ENCODE results near the gene RHOU. TPM values are rescaled to one million over a fixed set of nuclear protein-coding genes. Genes with fewer than 3 reads are reported as not detected.

RHOU gene
- total RNA-seq, 4 donors from 2014 or later: 13.1 to 41.2 (median 26.6) TPM

DNA sequence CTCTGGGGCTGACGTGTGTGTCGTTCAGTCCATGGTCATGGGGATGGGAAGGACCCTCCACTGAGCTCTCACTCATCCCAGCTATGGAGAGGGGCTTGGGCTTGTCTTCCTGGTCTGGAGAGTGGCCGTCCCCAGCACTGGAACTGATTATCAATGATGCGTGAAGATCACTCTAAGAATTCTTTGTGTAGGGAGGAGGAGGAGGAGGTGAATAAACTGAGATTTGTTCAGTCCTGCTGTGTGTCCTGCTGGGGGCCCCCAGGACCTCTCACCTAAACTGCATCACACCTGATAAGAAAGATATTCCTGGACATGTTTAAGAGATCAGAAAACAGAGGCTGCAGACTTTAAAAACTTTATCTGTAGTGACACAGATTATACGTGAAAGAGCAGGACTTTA is 21.2 kb downstream of the RHOU start:
- TF ChIP-seq POLR2A (IDR thresholded peaks at IDR 0.05): no peak
- no peak for TF ChIP-seq CTCF (IDR thresholded peaks at IDR 0.05)

GRCh38 chr1:228758447-228758846 is 23.2 kb downstream of the RHOU start:
- intact Hi-C loops (cut with DNase I; ENCODE audit: low total_unique reads): no loop called here
- TF ChIP-seq CTCF (IDR thresholded peaks at IDR 0.05) (no peak), POLR2A (IDR thresholded peaks at IDR 0.05) (no peak)

More for the DNA sequence above, 21.2 kb downstream of the RHOU start:
- no peak for DNase-seq
- Histone ChIP-seq H3K36me3 (no peaks in the 10 kb centered on the region), H3K4me1 (peaks cover 0 to 3% of the 10 kb centered on the region in 2 donors), H3K27me3 (no peaks in the 10 kb centered on the region), H3K4me3 (no peak overlapping the region), H3K9me3 (no peaks in the 10 kb centered on the region), H3K27ac (no peak overlapping the region)
- intact Hi-C loops (cut with DNase I; ENCODE audit: low total_unique reads): no loop called here

DNA sequence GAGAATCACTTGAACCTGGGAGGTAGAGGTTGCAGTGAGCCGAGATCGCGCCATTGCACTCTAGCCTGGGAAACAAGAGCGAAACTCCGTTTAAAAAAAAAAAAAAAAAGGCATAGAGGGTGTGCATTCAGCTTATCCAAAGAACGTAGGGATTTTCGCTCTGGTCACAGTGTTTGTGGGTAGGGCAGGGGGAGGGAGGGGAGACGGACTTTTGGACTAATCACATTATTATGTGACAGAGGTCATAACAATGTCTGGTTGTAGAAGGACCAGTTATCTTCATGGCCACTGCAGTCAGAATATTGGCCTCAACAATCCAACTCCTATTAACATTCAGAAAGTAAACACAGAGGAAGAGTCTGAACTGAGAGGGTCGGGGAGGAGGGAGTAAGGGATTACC is 25.7 kb downstream of the RHOU start:
- Histone ChIP-seq H3K4me1 (no peaks in the 10 kb centered on the region), H3K9me3 (no peaks in the 10 kb centered on the region), H3K36me3 (no peaks in the 10 kb centered on the region), H3K4me3 (no peak overlapping the region), H3K27me3 (no peaks in the 10 kb centered on the region), H3K27ac (no peak overlapping the region)
- no peak for TF ChIP-seq CTCF (IDR thresholded peaks at IDR 0.05)
- no peak for TF ChIP-seq POLR2A (IDR thresholded peaks at IDR 0.05)
- intact Hi-C loops (cut with DNase I; ENCODE audit: low total_unique reads): no loop called here
- DNase-seq: no peak

More at GRCh38 chr1:228758447-228758846, 23.2 kb downstream of the RHOU start:
- H3K9me3 ChIP-seq: no peaks in the 10 kb centered on the region
- no peak for DNase-seq
- peaks cover 0 to 3% of the 10 kb centered on the region in 2 donors for H3K4me1 ChIP-seq
- H3K27me3 ChIP-seq: no peaks in the 10 kb centered on the region
- H3K4me3 ChIP-seq: no peak overlapping the region
- H3K27ac ChIP-seq: no peak overlapping the region
- H3K36me3 ChIP-seq: no peaks in the 10 kb centered on the region

DNA sequence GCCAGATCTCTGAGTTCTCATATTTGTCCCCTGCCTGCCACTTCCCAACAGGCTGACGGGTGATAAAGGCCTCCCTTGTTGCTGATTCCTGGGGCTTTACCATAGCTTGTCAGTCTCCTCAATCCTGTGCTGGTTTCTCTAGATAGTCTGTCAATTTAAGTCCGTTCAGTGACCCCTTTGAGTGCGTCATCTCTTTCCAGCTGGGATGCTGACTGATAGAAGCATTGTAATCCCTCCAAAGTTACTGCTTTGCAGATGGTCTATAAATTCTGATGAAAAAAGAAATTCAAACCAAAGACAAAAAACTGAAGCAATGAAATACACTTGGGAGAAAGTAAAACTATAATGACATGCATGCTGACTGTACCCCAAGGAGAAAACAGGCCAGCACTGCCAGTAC is 28.3 kb downstream of the RHOU start:
- Histone ChIP-seq H3K27me3 (no peaks in the 10 kb centered on the region), H3K9me3 (no peaks in the 10 kb centered on the region), H3K4me3 (no peak overlapping the region), H3K27ac (no peak overlapping the region), H3K36me3 (no peaks in the 10 kb centered on the region), H3K4me1 (no peaks in the 10 kb centered on the region)
- no peak for DNase-seq
- TF ChIP-seq POLR2A (IDR thresholded peaks at IDR 0.05): no peak
- no peak for TF ChIP-seq CTCF (IDR thresholded peaks at IDR 0.05)
- intact Hi-C loops (cut with DNase I; ENCODE audit: low total_unique reads): no loop called here

DNA sequence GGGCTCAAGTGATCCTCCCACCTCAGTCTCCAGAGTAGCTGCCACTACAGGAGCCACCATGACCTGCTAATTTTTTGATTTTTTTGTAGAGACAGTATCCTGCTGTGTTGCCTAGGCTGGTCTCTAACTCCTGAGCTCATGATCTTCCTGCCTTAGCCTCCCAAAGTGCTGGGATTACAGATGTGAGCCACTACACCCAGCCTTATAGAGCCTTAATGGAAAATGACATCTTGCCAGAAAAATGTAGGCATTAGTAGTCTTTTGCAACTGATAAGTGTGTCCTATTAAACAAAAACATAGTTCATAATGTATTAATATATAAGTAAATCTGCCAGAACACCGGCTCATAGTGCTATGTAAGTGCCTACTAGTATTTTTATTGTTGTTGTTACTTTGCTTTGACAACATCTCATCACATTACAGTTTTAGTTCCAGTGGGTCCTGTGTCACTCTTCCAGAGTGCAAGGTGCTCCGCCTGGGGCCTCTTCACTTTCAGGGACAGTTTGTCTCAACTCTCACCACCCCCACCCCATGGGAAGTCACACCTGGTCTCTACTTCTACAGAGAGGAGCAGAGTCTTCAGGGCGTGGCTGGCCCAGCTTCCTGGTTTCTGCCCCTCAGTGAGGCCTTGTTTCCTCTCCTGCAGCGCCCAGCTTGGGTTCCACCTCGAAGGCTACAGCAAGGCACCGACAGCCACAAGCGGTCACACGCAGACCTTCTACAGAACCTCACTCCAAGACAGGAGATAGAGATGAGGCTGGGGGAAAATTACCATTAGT is 30.1 kb downstream of the RHOU start:
- DNase-seq: no peak
- intact Hi-C loops (cut with DNase I; ENCODE audit: low total_unique reads): no loop called here
- Histone ChIP-seq H3K36me3 (no peaks in the 10 kb centered on the region), H3K9me3 (no peaks in the 10 kb centered on the region), H3K27me3 (no peaks in the 10 kb centered on the region), H3K27ac (no peak overlapping the region), H3K4me1 (no peaks in the 10 kb centered on the region), H3K4me3 (no peak overlapping the region)
- no peak for TF ChIP-seq CTCF (IDR thresholded peaks at IDR 0.05)
- no peak for TF ChIP-seq POLR2A (IDR thresholded peaks at IDR 0.05)
